ENCODE results near the gene TBC1D24. TPM values are rescaled to one million over a fixed set of nuclear protein-coding genes. Genes with fewer than 3 reads are reported as not detected.

TBC1D24 gene
- total and polyA plus RNA-seq, 9 of the 15 experiments (the other 6 are each of a cell fraction or from before 2014, with no cell fraction given), result 1.7 to 22.6 (median 7.2) TPM

DNA sequence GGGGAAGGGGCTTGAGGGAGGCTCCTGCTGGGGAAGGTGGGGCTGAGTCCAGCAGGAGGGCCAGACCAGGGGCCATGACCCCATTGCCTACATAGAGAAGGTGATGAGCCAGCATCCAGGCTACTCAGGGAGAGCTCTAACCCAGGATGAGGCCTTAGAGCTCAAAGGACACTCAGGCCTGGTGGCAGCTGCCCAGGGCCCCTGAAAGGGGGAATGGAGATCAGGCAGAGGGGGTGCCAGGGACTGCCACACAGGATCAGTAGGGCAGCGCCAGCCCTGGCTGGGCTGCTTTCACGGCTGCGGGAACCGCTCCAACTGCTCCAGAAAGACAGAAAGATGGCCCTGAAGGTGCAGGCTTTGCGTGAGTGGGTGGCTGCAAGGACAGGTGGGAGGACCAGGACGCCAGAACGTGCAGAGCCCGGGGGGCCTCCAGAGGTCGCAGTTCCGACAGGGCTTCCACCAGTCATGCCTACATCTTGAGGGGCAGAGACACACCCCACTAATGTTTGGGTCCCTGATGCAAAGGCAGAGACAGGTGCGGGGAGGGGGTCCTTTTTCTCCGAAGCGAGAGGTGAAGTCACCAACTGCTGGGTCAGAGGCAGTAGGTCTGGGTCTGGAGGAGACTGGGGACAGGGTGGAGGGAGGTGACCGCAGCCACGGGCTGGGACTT lies 37.9 kb downstream of the TBC1D24 start:
- in situ Hi-C loops (cut with MboI), result no loop called here
- TF ChIP-seq, protein P1, sequence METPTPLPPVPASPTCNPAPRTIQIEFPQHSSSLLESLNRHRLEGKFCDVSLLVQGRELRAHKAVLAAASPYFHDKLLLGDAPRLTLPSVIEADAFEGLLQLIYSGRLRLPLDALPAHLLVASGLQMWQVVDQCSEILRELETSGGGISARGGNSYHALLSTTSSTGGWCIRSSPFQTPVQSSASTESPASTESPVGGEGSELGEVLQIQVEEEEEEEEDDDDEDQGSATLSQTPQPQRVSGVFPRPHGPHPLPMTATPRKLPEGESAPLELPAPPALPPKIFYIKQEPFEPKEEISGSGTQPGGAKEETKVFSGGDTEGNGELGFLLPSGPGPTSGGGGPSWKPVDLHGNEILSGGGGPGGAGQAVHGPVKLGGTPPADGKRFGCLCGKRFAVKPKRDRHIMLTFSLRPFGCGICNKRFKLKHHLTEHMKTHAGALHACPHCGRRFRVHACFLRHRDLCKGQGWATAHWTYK (CRISPR knock-in tag; IDR thresholded peaks at IDR 0.05), result no peak
- TF ChIP-seq BRCA1 (IDR thresholded peaks at IDR 0.05) (no peak), BRCA1 (CRISPR knock-in tag; IDR thresholded peaks at IDR 0.05) (0 out of 2 replicates have a peak, but pooled peaks have one; percentile 13), MTA2 (IDR thresholded peaks at IDR 0.05; ENCODE audit: low read depth) (0 out of 2 replicates have a peak, but pooled peaks have one; percentile 1), SAFB (IDR thresholded peaks at IDR 0.05; ENCODE audit: borderline replicate concordance, low read depth, low read length) (no peak), ZNF778 (CRISPR knock-in tag; IDR thresholded peaks at IDR 0.05) (no peak), ZC3H11A (IDR thresholded peaks at IDR 0.05; ENCODE audit: low read depth, low read length) (no peak), ZNF124 (CRISPR knock-in tag; IDR thresholded peaks at IDR 0.05) (no peak), EGR1 (conservative IDR thresholded peaks at IDR 0.05) (peak; percentile 45), HOXB6 (CRISPR knock-in tag; IDR thresholded peaks at IDR 0.05; ENCODE audit: borderline replicate concordance) (no peak), FOXA3 (CRISPR knock-in tag; conservative IDR thresholded peaks at IDR 0.05 in 1 of 2, IDR thresholded peaks at IDR 0.05 in 1 of 2) (no peak)
- TF ChIP-seq, protein P2, sequence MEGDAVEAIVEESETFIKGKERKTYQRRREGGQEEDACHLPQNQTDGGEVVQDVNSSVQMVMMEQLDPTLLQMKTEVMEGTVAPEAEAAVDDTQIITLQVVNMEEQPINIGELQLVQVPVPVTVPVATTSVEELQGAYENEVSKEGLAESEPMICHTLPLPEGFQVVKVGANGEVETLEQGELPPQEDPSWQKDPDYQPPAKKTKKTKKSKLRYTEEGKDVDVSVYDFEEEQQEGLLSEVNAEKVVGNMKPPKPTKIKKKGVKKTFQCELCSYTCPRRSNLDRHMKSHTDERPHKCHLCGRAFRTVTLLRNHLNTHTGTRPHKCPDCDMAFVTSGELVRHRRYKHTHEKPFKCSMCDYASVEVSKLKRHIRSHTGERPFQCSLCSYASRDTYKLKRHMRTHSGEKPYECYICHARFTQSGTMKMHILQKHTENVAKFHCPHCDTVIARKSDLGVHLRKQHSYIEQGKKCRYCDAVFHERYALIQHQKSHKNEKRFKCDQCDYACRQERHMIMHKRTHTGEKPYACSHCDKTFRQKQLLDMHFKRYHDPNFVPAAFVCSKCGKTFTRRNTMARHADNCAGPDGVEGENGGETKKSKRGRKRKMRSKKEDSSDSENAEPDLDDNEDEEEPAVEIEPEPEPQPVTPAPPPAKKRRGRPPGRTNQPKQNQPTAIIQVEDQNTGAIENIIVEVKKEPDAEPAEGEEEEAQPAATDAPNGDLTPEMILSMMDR (IDR thresholded peaks at IDR 0.05 in 2 of 3, conservative IDR thresholded peaks at IDR 0.05 in 1 of 3; ENCODE audit: insufficient read depth in 2 of 3, low read depth in 1 of 3, low read length in 3 of 3), result peak in 2 of 3 experiments; percentile 25 to 49; a peak in 5 of 6 replicates
- TF ChIP-seq, protein P3, sequence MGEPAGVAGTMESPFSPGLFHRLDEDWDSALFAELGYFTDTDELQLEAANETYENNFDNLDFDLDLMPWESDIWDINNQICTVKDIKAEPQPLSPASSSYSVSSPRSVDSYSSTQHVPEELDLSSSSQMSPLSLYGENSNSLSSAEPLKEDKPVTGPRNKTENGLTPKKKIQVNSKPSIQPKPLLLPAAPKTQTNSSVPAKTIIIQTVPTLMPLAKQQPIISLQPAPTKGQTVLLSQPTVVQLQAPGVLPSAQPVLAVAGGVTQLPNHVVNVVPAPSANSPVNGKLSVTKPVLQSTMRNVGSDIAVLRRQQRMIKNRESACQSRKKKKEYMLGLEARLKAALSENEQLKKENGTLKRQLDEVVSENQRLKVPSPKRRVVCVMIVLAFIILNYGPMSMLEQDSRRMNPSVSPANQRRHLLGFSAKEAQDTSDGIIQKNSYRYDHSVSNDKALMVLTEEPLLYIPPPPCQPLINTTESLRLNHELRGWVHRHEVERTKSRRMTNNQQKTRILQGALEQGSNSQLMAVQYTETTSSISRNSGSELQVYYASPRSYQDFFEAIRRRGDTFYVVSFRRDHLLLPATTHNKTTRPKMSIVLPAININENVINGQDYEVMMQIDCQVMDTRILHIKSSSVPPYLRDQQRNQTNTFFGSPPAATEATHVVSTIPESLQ (CRISPR knock-in tag; IDR thresholded peaks at IDR 0.05), result no peak
- TF ChIP-seq, protein P4, sequence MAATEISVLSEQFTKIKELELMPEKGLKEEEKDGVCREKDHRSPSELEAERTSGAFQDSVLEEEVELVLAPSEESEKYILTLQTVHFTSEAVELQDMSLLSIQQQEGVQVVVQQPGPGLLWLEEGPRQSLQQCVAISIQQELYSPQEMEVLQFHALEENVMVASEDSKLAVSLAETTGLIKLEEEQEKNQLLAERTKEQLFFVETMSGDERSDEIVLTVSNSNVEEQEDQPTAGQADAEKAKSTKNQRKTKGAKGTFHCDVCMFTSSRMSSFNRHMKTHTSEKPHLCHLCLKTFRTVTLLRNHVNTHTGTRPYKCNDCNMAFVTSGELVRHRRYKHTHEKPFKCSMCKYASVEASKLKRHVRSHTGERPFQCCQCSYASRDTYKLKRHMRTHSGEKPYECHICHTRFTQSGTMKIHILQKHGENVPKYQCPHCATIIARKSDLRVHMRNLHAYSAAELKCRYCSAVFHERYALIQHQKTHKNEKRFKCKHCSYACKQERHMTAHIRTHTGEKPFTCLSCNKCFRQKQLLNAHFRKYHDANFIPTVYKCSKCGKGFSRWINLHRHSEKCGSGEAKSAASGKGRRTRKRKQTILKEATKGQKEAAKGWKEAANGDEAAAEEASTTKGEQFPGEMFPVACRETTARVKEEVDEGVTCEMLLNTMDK (IDR thresholded peaks at IDR 0.05; ENCODE audit: borderline replicate concordance, insufficient read depth, low read depth, low read length, poor library complexity, severe bottlenecking), result peak; percentile 58

More for the DNA sequence above, 37.9 kb downstream of the TBC1D24 start:
- DNase-seq (ENCODE audit: extremely low read depth in 1 of 4, low spot score in 3 of 4) (peak in 3 of 4 experiments; percentile 37 to 47 (median 44)), ATAC-seq (peak; percentile 4; the same call in 2 of the 3 replicates), FAIRE-seq (no peak)
- CTCF ChIA-PET (ENCODE audit: low intra/inter-chr PET ratio), result no interaction called here
- Histone ChIP-seq H3K27me3 (ENCODE audit: control insufficient read depth in 2 of 2, insufficient read depth in 2 of 2, low read length in 2 of 2) (no peaks in the 10 kb centered on the region), H3K36me3 (ENCODE audit: control insufficient read depth, insufficient read depth, low read length) (peaks cover 24% of the 10 kb centered on the region), H3K9ac (ENCODE audit: insufficient read depth in 1 of 2, low read depth in 2 of 2, low read length in 2 of 2) (peak overlapping the region; percentile 90 to 96), H3K9me1 (ENCODE audit: control insufficient read depth, insufficient read depth, low read length) (peaks cover 3% of the 10 kb centered on the region), H3K9me3 (replicated peaks; ENCODE audit: control insufficient read depth, insufficient read depth, low read depth, low read length) (no peaks in the 10 kb centered on the region), H3K4me2 (ENCODE audit: insufficient read depth, low read length) (peak overlapping the region; percentile 94), H3K4me1 (replicated peaks in 1 of 2; ENCODE audit: control insufficient read depth in 2 of 2, insufficient read depth in 2 of 2, low read length in 2 of 2) (peaks cover 50 to 87% of the 10 kb centered on the region in 2 experiments), H4K20me1 (replicated peaks; ENCODE audit: control insufficient read depth, insufficient read depth, low read length) (peaks cover 30% of the 10 kb centered on the region), H2AFZ (ENCODE audit: low read depth, low read length) (peak overlapping the region; percentile 80), H3K4me3 (peak overlapping the region; percentile 98), H3K79me2 (ENCODE audit: control insufficient read depth, insufficient read depth, low read length) (peaks cover 48% of the 10 kb centered on the region), H3K27ac (ENCODE audit: extremely low read depth, low read depth, low read length) (peak overlapping the region; percentile 96)
- intact Hi-C loops (cut with micrococcal nuclease), result no loop called here
- POLR2A ChIA-PET, result interaction anchor here (0.6 to 1.3 kb wide), 5 partner anchors 47 to 640 kb away, joined by 3 to 5 read pairs (median 3); no protein-coding TSS in a partner anchor
- 39% methylated on average over 13 of the region's 15 CpGs for WGBS (ENCODE audit: insufficient coverage, low coverage, missing lambda C conversion rate)
- BruUV-seq (replicated peaks), result no TSS peak
